ENCODE data around the gene NPIPA3.
"Not testable (repeated sequence)": the region's sequence is repeated elsewhere in the genome, so short reads cannot be mapped to it uniquely, and the experiment has no call there.

NPIPA3 gene

DNA sequence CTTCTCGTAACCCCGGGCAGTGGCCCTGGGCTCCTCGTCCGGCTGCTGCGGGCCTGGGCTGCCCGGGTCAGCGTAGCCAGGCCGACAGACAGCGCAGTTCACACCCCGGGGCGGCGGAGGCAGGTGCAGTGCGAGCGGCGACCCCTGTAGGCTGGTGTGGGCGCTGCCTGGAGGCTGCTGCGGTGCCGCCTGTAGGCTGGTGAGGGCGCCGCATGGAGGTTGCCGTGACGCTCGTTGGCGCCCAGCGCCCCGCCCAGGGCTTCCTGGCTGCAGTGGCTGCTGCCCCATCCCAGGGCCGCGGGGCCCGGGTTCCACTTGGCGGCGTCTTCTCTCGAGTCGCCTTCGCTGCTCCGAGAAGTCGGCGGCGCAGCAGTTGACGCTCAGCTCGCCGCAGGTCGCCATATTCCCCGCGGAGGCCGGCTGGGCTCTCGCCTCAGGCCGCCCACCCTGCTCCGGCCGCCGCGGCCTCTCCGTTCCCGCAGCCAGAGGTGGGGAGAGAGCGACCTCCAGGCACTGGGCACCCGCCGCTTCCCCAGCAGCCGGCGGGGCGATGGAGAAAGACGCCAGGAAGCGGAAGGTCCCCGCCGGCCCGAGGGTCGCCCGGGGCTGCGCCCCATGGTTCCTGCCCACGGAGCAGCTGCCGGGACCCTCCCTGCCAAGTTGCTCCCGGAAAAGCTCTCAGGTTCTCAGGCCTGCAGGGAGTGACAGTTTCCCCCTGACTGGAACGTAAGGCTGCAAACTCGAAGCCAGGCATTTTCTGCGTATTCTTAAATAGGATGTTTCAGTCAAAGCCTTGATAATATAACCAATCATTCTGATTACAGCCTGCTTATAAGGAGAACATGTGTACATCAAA is at the start of gene NPIPA3:
Gene NPIPA3 (plus strand): TSS at position 256 of the 856 bp plus-strand sequence. CDS start 5,533 bp downstream, outside the sequence.
- H3K9ac ChIP-seq, H3K9me3 ChIP-seq, H3K4me1 ChIP-seq: not testable (repeated sequence)

DNA sequence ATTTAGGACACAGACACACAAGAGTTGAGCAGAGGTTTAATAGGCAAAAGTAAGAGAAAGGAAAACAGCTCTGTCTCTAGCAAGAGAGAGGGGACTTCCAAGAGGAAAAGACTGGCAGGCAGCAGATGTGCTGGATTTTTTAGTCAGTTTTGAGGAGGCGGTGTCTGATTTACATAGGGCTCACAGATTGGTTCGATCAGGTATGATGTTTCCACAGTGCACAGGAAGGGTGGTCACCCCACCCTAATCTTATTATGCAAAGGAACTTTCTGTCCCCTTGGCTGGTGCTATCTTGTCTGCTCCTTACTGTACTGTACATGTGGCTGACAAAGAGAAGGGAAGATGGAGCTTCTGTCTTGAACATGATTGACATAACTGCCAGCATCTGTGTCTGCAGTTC is 45.1 kb upstream of the NPIPA3 start:
- no peak for TF ChIP-seq Cebpa-rat (IDR thresholded peaks at IDR 0.05)
- Histone ChIP-seq H3K4me3 (no peak overlapping the region), H4K20me1 (peaks cover 28% of the 10 kb centered on the region; the same call in 1 of the 2 replicates), H3K4me2 (peak overlapping the region; percentile 19; the same call in 1 of the 2 replicates), H3K4me1 (peaks cover 11% of the 10 kb centered on the region), H3K27me3 (no peaks in the 10 kb centered on the region), H3K27ac (no peak overlapping the region), H3K9ac (no peak overlapping the region), H3K9me3 (no peaks in the 10 kb centered on the region), H3K36me3 (peaks cover 97% of the 10 kb centered on the region)

More for the DNA sequence above, at the start of gene NPIPA3:
- not testable (repeated sequence) for H3K4me3 ChIP-seq, H3K27me3 ChIP-seq, H3K27ac ChIP-seq, H4K20me1 ChIP-seq, H3K4me2 ChIP-seq, H3K36me3 ChIP-seq

DNA sequence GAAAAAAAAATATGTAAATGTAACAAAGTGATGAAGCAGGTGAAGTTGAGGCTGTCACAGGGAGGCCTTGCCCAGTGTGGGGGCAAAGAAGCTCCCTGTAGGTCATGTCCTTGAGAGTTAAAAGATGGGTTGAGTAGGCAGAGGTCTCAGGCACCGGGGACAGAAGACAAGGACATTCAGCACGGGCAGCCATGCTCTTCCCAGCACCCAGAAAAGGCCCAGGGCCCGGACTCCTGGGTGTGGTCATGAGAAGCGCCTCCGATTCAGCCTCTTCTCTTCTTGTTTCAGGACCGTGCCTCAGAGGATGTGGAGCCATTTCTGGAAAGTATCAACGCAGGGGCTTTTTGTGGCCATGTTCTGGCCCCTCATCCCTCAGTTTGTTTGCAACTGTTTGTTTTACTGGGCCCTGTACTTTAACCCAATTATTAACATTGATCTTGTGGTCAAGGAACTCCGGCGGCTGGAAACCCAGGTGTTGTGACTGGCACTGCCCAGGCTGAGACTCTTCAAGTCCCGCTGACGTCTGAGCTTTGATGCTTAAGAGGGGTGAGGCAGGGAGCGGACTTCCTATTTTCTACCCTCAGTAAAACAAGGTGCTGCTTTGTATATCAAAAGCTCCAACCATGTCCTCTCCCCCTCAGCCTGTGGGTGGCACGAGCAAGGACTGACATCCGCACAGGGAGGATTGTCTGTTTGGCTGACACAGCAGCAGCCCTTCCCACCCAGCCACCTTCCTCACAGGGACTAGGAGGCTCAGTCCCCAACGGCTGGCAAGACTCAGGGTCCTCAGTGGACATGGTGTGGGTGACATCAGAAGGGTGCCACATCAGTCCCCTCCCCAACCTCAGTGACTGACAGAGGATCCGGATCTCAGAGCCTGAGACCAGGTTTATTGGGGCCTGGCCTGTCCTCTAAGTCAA is 35.6 kb upstream of the NPIPA3 start:
- no peaks in the 10 kb centered on the region for H4K20me1 ChIP-seq
- TF ChIP-seq Cebpa-rat (IDR thresholded peaks at IDR 0.05): no peak
- no peaks in the 10 kb centered on the region for H3K9me3 ChIP-seq
- H3K4me3 ChIP-seq: no peak overlapping the region
- no peaks in the 10 kb centered on the region for H3K27me3 ChIP-seq
- H3K36me3 ChIP-seq: peaks cover 75% of the 10 kb centered on the region
- H3K4me2 ChIP-seq: no peak overlapping the region
- peaks cover 24% of the 10 kb centered on the region for H3K4me1 ChIP-seq
- no peak overlapping the region for H3K27ac ChIP-seq
- H3K9ac ChIP-seq: no peak overlapping the region

DNA sequence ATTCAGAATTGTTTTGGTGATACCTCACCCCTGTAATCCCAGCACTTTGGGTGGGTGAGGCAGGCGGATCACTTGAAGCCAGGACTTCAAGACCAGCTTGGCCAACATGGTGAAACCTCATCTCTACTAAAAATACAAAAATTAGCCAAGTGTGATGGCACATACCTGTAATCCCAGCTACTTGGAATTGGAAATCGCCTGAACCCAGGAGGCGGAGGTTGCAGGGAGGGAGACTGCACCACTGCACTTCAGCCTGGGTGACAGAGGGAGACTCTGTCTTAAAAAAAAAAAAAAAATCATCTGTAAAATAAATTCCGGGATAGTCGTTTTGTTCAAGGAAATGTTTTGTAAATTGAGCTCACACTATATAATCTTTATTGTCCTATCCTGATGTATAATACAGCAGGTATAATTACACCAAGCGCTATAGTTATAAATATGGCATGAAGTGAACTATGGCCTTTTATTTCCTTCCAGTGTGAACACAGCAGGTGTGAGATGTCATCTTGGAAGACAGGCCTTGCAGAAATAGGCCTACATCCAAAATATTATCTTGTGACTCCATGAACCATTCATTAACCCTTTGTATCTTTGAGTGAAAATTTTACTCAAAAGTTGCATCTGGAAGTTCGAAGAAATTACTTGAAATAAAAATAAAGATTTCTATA is 34.5 kb upstream of the NPIPA3 start:
- H3K9me3 ChIP-seq: no peaks in the 10 kb centered on the region
- H4K20me1 ChIP-seq: no peaks in the 10 kb centered on the region
- H3K4me3 ChIP-seq: no peak overlapping the region
- H3K36me3 ChIP-seq: peaks cover 65% of the 10 kb centered on the region
- TF ChIP-seq Cebpa-rat (IDR thresholded peaks at IDR 0.05): no peak
- H3K4me2 ChIP-seq: no peak overlapping the region
- H3K27me3 ChIP-seq: no peaks in the 10 kb centered on the region
- H3K4me1 ChIP-seq: peaks cover 28% of the 10 kb centered on the region
- H3K27ac ChIP-seq: no peak overlapping the region
- H3K9ac ChIP-seq: no peak overlapping the region

DNA sequence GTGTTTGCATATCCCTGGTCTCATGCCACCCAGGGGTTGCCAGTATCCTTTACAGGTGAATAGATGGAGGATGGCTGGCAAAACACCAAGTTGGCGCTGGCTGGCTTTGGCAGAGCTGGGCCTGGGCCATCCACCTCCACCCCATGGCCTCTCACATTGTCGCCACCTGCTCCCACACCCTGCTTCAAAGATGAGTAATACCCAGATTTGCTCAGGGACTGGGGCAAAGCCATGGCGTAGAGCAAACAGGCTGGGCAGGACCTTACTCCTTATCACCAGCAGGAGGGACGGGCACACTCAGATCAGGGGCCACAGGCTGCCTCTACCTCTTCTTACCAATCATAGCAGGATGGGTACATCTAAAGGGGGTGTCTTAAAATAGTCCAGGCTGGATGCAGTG is 33.4 kb upstream of the NPIPA3 start:
- no peak overlapping the region for H3K4me3 ChIP-seq
- no peaks in the 10 kb centered on the region for H4K20me1 ChIP-seq
- TF ChIP-seq Cebpa-rat (IDR thresholded peaks at IDR 0.05): no peak
- no peak overlapping the region for H3K9ac ChIP-seq
- H3K4me1 ChIP-seq: peaks cover 28% of the 10 kb centered on the region
- H3K27ac ChIP-seq: no peak overlapping the region
- peaks cover 54% of the 10 kb centered on the region for H3K36me3 ChIP-seq
- H3K4me2 ChIP-seq: no peak overlapping the region
- H3K27me3 ChIP-seq: no peaks in the 10 kb centered on the region
- no peaks in the 10 kb centered on the region for H3K9me3 ChIP-seq

DNA sequence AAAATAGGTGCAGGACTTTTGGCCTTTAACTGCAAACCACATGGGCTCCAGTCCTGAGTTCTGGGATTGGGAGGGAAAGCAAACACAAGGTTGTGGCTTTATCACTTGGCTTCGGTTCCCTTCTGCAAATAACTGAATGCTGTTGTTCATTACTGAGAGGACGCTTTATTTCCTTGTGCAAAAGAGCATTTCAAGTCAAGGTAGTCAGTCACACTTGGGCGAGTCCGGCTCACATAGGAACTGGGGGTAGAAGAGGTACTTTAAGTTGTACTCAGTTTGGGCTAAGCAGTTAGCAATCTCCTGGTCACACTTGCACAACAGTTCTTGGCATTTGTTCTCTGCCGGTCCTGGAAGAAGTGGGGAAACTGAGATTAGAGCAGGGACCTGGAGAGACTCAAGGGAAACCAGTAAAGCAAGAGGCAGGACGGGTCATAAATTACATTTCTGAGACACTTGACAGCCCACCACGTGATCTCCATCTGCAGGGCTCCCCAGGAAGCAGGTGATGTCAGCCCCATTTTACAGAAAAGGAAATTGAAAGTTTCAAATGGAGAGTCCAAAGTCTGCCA is 30.7 kb upstream of the NPIPA3 start:
- Histone ChIP-seq H3K36me3 (peaks cover 27% of the 10 kb centered on the region), H3K9ac (no peak overlapping the region), H3K27ac (no peak overlapping the region), H3K27me3 (no peaks in the 10 kb centered on the region), H4K20me1 (no peaks in the 10 kb centered on the region), H3K4me1 (peaks cover 20% of the 10 kb centered on the region), H3K9me3 (no peaks in the 10 kb centered on the region; the same call in 1 of the 2 replicates), H3K4me3 (no peak overlapping the region), H3K4me2 (peak overlapping the region; percentile 44)
- no peak for TF ChIP-seq Cebpa-rat (IDR thresholded peaks at IDR 0.05)

DNA sequence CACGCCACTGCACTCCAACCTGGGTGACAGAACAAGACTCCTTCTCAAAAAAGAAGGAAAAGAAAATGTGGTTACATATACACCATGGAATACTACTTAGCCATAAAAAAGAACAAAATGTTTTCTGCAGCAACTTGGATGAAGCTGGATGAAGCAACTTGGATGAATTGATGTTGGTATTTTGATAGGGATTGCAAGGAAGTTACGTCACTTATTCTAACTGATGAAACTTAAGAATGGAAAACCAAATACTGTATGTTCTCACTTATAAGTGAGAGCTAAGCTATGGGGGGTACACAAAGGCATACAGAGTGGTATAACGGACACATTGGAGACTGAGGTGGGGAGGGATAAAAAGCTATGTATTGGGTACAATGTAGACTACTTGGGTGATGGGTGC is 26.6 kb upstream of the NPIPA3 start:
- Histone ChIP-seq H3K4me3 (no peak overlapping the region), H3K4me2 (no peak overlapping the region), H3K27ac (no peak overlapping the region), H3K9ac (no peak overlapping the region), H3K27me3 (no peaks in the 10 kb centered on the region), H3K4me1 (peaks cover 17% of the 10 kb centered on the region), H3K36me3 (no peaks in the 10 kb centered on the region), H3K9me3 (no peaks in the 10 kb centered on the region; the same call in 1 of the 2 replicates), H4K20me1 (no peaks in the 10 kb centered on the region)
- no peak for TF ChIP-seq Cebpa-rat (IDR thresholded peaks at IDR 0.05)

DNA sequence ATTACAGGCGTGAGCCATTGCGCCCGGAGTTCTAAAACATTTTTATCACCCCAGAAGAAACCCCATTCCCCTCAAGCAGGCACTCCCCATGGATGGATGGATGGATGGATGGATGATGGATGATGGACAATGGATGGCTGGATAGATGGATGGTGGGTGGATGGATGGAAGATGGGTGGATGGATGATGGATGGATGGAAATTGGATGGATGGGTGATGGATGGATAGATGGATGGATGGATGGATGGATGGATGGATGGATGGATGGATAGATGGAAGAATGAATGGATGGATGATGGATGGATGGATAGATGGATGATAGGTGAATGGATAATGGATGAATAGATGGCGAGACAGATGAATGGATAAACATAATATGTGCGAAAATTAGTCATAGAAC is 25.6 kb upstream of the NPIPA3 start:
- no peaks in the 10 kb centered on the region for H3K27me3 ChIP-seq
- H3K4me3 ChIP-seq: no peak overlapping the region
- TF ChIP-seq Cebpa-rat (IDR thresholded peaks at IDR 0.05): no peak
- peaks cover 7% of the 10 kb centered on the region for H3K4me1 ChIP-seq
- H4K20me1 ChIP-seq: no peaks in the 10 kb centered on the region
- no peak overlapping the region for H3K9ac ChIP-seq
- no peaks in the 10 kb centered on the region; the same call in 1 of the 2 replicates for H3K9me3 ChIP-seq
- H3K36me3 ChIP-seq: no peaks in the 10 kb centered on the region
- H3K27ac ChIP-seq: no peak overlapping the region
- H3K4me2 ChIP-seq: no peak overlapping the region
